ENCODE data around the gene PILRA. TPM values are rescaled to one million over a fixed set of nuclear protein-coding genes. Genes with fewer than 3 reads are reported as not detected.

PILRA gene
- total and polyA plus RNA-seq, 2 donors (not counting 1 experiment from before 2014, with no cell fraction given), result 10.3 to 23.0 TPM

GRCh38 chr7:100384628-100385294, 11.5 kb downstream of the PILRA start:
- intact Hi-C loops (cut with micrococcal nuclease), result no loop called here

More at GRCh38 chr7:100384628-100385294, 11.5 kb downstream of the PILRA start:
- Mint-ChIP-seq H3K27me3 (no peaks in the 10 kb centered on the region), H3K4me3 (no peak overlapping the region), H3K4me1 (peaks cover 19% of the 10 kb centered on the region), H3K27ac (no peak overlapping the region), H3K9me3 (ENCODE audit: insufficient read depth) (no peaks in the 10 kb centered on the region)
- ATAC-seq (ENCODE audit: low read depth) (no peak), DNase-seq (no peak)
- Histone ChIP-seq H4K20me1 (ENCODE audit: control insufficient read depth, insufficient read depth, low read length, poor library complexity, severe bottlenecking) (no peaks in the 10 kb centered on the region), H3K4me3 (ENCODE audit: control extremely low read depth in 1 of 5, extremely low read depth in 1 of 5, insufficient read depth in 1 of 5, low read depth in 2 of 5, low read length in 4 of 5) (no peak overlapping the region), H2AFZ (ENCODE audit: insufficient read depth, low read depth, low read length, poor library complexity, severe bottlenecking) (no peak overlapping the region), H3K36me3 (replicated peaks in 1 of 2; ENCODE audit: control extremely low read depth in 1 of 2, control insufficient read depth in 1 of 2, extremely low read depth in 1 of 2, insufficient read depth in 2 of 2, low read length in 1 of 2) (no peaks in the 10 kb centered on the region), H3K79me2 (ENCODE audit: control insufficient read depth, insufficient read depth, low read length) (no peaks in the 10 kb centered on the region), H3K4me2 (replicated peaks; ENCODE audit: low read depth, low read length, poor library complexity, severe bottlenecking) (no peak overlapping the region), H3K27ac (ENCODE audit: low read length in 2 of 2) (no peak overlapping the region), H3K9ac (ENCODE audit: low read length) (no peak overlapping the region), H3K27me3 (replicated peaks in 1 of 4; ENCODE audit: control extremely low read depth in 1 of 4, control insufficient read depth in 3 of 4, insufficient read depth in 4 of 4, low read length in 3 of 4) (no peaks in the 10 kb centered on the region), H3K4me1 (ENCODE audit: control insufficient read depth in 2 of 2, insufficient read depth in 2 of 2, low read length in 2 of 2) (peaks cover 0 to 7% of the 10 kb centered on the region in 2 donors), H3K9me3 (ENCODE audit: control extremely low read depth in 1 of 3, control insufficient read depth in 2 of 3, insufficient read depth in 1 of 3, low read length in 2 of 3) (no peaks in the 10 kb centered on the region)
- WGBS (ENCODE audit: insufficient coverage), result 80% methylated on average over 2 of the region's 6 CpGs
- POLR2A ChIA-PET, result interaction anchor here (0.5 to 0.7 kb wide), 2 partner anchors 8 to 279 kb away, joined by 3 to 5 read pairs; no protein-coding TSS in a partner anchor
- TF ChIP-seq CTCF (IDR thresholded peaks at IDR 0.05) (no peak), EZH2 (IDR thresholded peaks at IDR 0.05; ENCODE audit: borderline replicate concordance, insufficient read depth, low read depth, low read length, poor library complexity, severe bottlenecking) (no peak)
- CTCF ChIA-PET, result interaction anchor here (0.6 to 1.3 kb wide), 5 partner anchors 11 to 747 kb away, joined by 3 to 4 read pairs (median 3); no protein-coding TSS in a partner anchor

Data from B cell (primary cell).